ENCODE measurements around the gene SLC26A6.

SLC26A6 gene

GRCh38 chr3:48635222-48636021 lies at the start of gene SLC26A6:
Gene SLC26A6 (minus strand): TSS chr3:48635461. CDS start chr3:48635393, 68 bp downstream.
- DNase-seq (ENCODE audit: low spot score) = peak; percentile 87

GRCh38 chr3:48684480-48685143 lies 49.4 kb upstream of the SLC26A6 start:
- no peak for DNase-seq (ENCODE audit: low spot score)

- no peak for DNase-seq (ENCODE audit: low spot score)
Observed at GRCh38 chr3:48684054-48684349, 48.7 kb upstream of the SLC26A6 start.

- no peak for DNase-seq (ENCODE audit: low spot score)
Observed at GRCh38 chr3:48682786-48683185, 47.5 kb upstream of the SLC26A6 start.

GRCh38 chr3:48681974-48682610 lies 46.8 kb upstream of the SLC26A6 start:
- DNase-seq (ENCODE audit: low spot score) = no peak

- DNase-seq (ENCODE audit: low spot score) = no peak
Observed at GRCh38 chr3:48681541-48681880, 46.2 kb upstream of the SLC26A6 start.

- no peak for DNase-seq (ENCODE audit: low spot score)
Observed at GRCh38 chr3:48680811-48681540, 45.7 kb upstream of the SLC26A6 start.

GRCh38 chr3:48679411-48680391 lies 44.4 kb upstream of the SLC26A6 start:
- DNase-seq (ENCODE audit: low spot score) = peak; percentile 34

- no peak for DNase-seq (ENCODE audit: low spot score)
Observed at GRCh38 chr3:48678566-48679380, 43.5 kb upstream of the SLC26A6 start.

- DNase-seq (ENCODE audit: low spot score) = no peak
Observed at GRCh38 chr3:48678056-48678455, 42.8 kb upstream of the SLC26A6 start.

- no peak for DNase-seq (ENCODE audit: low spot score)
Observed at GRCh38 chr3:48674505-48674904, 39.2 kb upstream of the SLC26A6 start.

GRCh38 chr3:48672522-48672921 lies 37.3 kb upstream of the SLC26A6 start:
- no peak for DNase-seq (ENCODE audit: low spot score)

GRCh38 chr3:48664929-48665328 lies 29.7 kb upstream of the SLC26A6 start:
- no peak for DNase-seq (ENCODE audit: low spot score)

GRCh38 chr3:48664313-48664644 lies 29.0 kb upstream of the SLC26A6 start:
- no peak for DNase-seq (ENCODE audit: low spot score)

- DNase-seq (ENCODE audit: low spot score) = peak; percentile 94
Observed at GRCh38 chr3:48663489-48664312, 28.4 kb upstream of the SLC26A6 start.

GRCh38 chr3:48662753-48663488 lies 27.7 kb upstream of the SLC26A6 start, which contains the start of gene CELSR3:
Gene CELSR3 (minus strand): TSS chr3:48662886. CDS start chr3:48662634, 252 bp downstream.
- DNase-seq (ENCODE audit: low spot score) = no peak

- DNase-seq (ENCODE audit: low spot score) = no peak
Observed at GRCh38 chr3:48662145-48662752, 27.0 kb upstream of the SLC26A6 start.

- DNase-seq (ENCODE audit: low spot score) = no peak
Observed at GRCh38 chr3:48661501-48662144, 26.4 kb upstream of the SLC26A6 start.

All from NAMALWA (cell line).